ENCODE results near the gene SYTL4.

- TF ChIP-seq CTCF (IDR thresholded peaks at IDR 0.05) = no peak
- no peak for TF ChIP-seq USF2 (IDR thresholded peaks at IDR 0.05)
- no peak for TF ChIP-seq POLR2AphosphoS2 (conservative IDR thresholded peaks at IDR 0.05; ENCODE audit: low read length)
- no peak for TF ChIP-seq HEYL (CRISPR knock-in tag; IDR thresholded peaks at IDR 0.05)
- TF ChIP-seq KDM1A (IDR thresholded peaks at IDR 0.05; ENCODE audit: low read depth) = no peak
- TF ChIP-seq NPAS2 (CRISPR knock-in tag; IDR thresholded peaks at IDR 0.05; ENCODE audit: borderline replicate concordance) = no peak
- TF ChIP-seq GATA3 (IDR thresholded peaks at IDR 0.05; ENCODE audit: borderline replicate concordance) = no peak
- TF ChIP-seq RNF2 (IDR thresholded peaks at IDR 0.05; ENCODE audit: borderline replicate concordance, low read depth) = no peak
- TF ChIP-seq TFCP2L1 (CRISPR knock-in tag; IDR thresholded peaks at IDR 0.05) = no peak
These were observed 79.7 kb downstream of the SYTL4 start for GRCh38 chrX:100652266-100652665.
